Loucy (cell line): ENCODE results near the gene FBN1.

Experiments
- CTCF ChIP-seq: fragments of 200-600 bp; sonication (generic); conservative IDR thresholded peaks from 2 replicates; pipeline ENCODE4 v1.5.1; 2014; ENCODE audit warnings: mild to moderate bottlenecking, antibody characterized with exemption, low read length
- EZH2phosphoT487 ChIP-seq: fragments of 200-600 bp; IDR thresholded peaks from 2 replicates; pipeline ENCODE4 v1.6.1; 2018; ENCODE audit warnings: antibody characterized with exemption, mild to moderate bottlenecking, moderate library complexity, borderline replicate concordance

DNA sequence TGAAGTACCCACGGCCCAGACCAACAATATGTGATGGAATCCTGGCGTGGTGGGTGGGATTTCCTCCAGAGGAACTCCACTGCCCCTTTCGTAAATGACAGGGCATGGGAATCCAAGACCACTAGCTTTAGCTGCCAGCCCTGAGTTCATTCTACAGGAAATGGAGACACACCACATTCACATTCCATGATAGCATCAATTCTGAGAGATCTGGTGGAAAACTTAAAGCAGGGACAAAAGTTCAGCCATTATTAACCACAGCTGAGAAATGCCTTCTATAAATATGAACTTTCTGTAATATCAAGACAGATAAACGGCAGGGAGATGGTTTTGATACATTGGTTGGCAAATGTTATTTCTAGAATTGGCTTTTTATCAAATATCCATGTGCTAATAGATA is 98.2 kb downstream of the FBN1 start:
- TF ChIP-seq CTCF = no peak
- TF ChIP-seq EZH2phosphoT487 = no peak
